HepG2 (cell line): ENCODE measurements around the gene SIGLEC1. TPM values are rescaled to one million over a fixed set of nuclear protein-coding genes. Genes with fewer than 3 reads are reported as not detected.

Experiments used
- ATAC-seq: fragments of 200-7000 bp; cut with Tn5 transposase; 3 replicates; pipeline ENCODE4 v1.9.1; 2020; ENCODE audit warnings: mild to moderate bottlenecking, moderate library complexity
- BruUV-seq: library from RNA; stranded (reverse); fragments of 400-500 nt; replicated peaks from 2 replicates; lab custom pipeline; 2021; lab: Mats Ljungman, UMichigan
- CTCF ChIA-PET: fragments of 300-600 bp; formaldehyde crosslinking; extraction: SDS; loops from one replicate; lab custom pipeline; 2021; ENCODE audit warnings: low total read pairs, inconsistent platforms, low intra/inter-chr PET ratio; lab: Yijun Ruan, JAX
- POLR2A ChIA-PET: fragments of 350-600 bp; sonication (Branson Sonifier 250); formaldehyde crosslinking; loops from one replicate; lab custom pipeline; 2020; ENCODE audit warnings: antibody characterized with exemption, inconsistent platforms; lab: Yijun Ruan, JAX
- DNase-seq: peaks from one replicate; pipeline ENCODE4 v3.0.0-alpha.2; 2015; ENCODE audit warnings: low spot score
- FAIRE-seq: peaks from 3 replicates; lab custom pipeline; 2011; peaks lifted over from hg19 to GRCh38; lab: Jason Lieb, UNC
- H2AFZ ChIP-seq: one replicate; pipeline ENCODE4 v1.6.1; 2011; ENCODE audit warnings: low read length, inconsistent platforms
- H3K27ac ChIP-seq: fragments of 300-600 bp; 3 replicates; pipeline ENCODE4 v1.8.0; 2011; ENCODE audit warnings: mixed run types, mild to moderate bottlenecking, mixed read lengths, low read length, inconsistent platforms; ENCODE audit not compliant: insufficient read depth; ENCODE audit errors: extremely low read length
- H3K27me3 ChIP-seq, 2 experiments: fragments of 200-600 bp in 1 of 2; 2 replicates in 1 of 2; 3 replicates in 1 of 2; pipeline versions ENCODE4 v1.6.0 to v1.8.0; 2011; ENCODE audit warnings: low read length in 2 of 2, mild to moderate bottlenecking in 2 of 2, moderate library complexity in 2 of 2, inconsistent platforms in 1 of 2; ENCODE audit not compliant: insufficient read depth in 2 of 2, control insufficient read depth in 1 of 2
- H3K36me3 ChIP-seq, 2 experiments: fragments of 200-600 bp in 1 of 2; replicated peaks in 1 of 2; 2 replicates in 1 of 2; 3 replicates in 1 of 2; pipeline versions ENCODE4 v1.5.1 to v1.8.0; 2011; ENCODE audit warnings: low read length in 2 of 2, inconsistent platforms in 1 of 2; ENCODE audit not compliant: insufficient read depth in 2 of 2, control insufficient read depth in 1 of 2
- H3K4me1 ChIP-seq: 2 replicates; pipeline ENCODE4 v1.5.1; 2012; ENCODE audit warnings: low read length, inconsistent platforms; ENCODE audit not compliant: insufficient read depth
- H3K4me2 ChIP-seq: 2 replicates; pipeline ENCODE4 v1.6.0; 2011; ENCODE audit warnings: low read depth, low read length, inconsistent platforms
- H3K4me3 ChIP-seq, 3 experiments: fragments of 200-600 bp in 1 of 3; sonication (generic), shearing (Covaris generic) in 1 of 3; replicated peaks in 1 of 3; 2 replicates each; pipeline ENCODE4 v1.5.1; 2011 to 2016; ENCODE audit warnings: low read length in 3 of 3, inconsistent platforms in 2 of 3, low read depth in 2 of 3, mild to moderate bottlenecking in 2 of 3, control low read depth in 1 of 3, mixed read lengths in 1 of 3; ENCODE audit not compliant: insufficient read depth in 1 of 3
- H3K79me2 ChIP-seq: one replicate; pipeline ENCODE4 v1.6.1; 2011; ENCODE audit warnings: low read length, inconsistent platforms; ENCODE audit not compliant: insufficient read depth
- H3K9ac ChIP-seq: 2 replicates; pipeline ENCODE4 v1.6.0; 2011; ENCODE audit warnings: mild to moderate bottlenecking, low read depth, low read length, inconsistent platforms; ENCODE audit not compliant: insufficient read depth
- H3K9me3 ChIP-seq: 2 replicates; pipeline ENCODE4 v1.5.1; 2012; ENCODE audit warnings: mild to moderate bottlenecking, low read length
- H4K20me1 ChIP-seq: 2 replicates; pipeline ENCODE4 v1.6.0; 2011; ENCODE audit warnings: inconsistent platforms, mild to moderate bottlenecking, low read length, moderate library complexity; ENCODE audit not compliant: insufficient read depth
- BHLHE40 ChIP-seq: IDR thresholded peaks from 2 replicates; pipeline ENCODE4 v1.6.1; 2011; ENCODE audit warnings: low read length, improper control_type of control experiment
- HCFC1 ChIP-seq: fragments of 150-350 bp; IDR thresholded peaks from 2 replicates; pipeline ENCODE4 v1.6.1; 2014; ENCODE audit warnings: low read depth, low read length
- ZFP82 ChIP-seq: sonication (generic); formaldehyde crosslinking; IDR thresholded peaks from 2 replicates; pipeline ENCODE4 v1.5.1; 2020; ENCODE audit warnings: mild to moderate bottlenecking, missing genetic modification reagents, borderline replicate concordance
- ZNF225 ChIP-seq: sonication (generic); formaldehyde crosslinking; IDR thresholded peaks from 2 replicates; pipeline ENCODE4 v1.4.0; 2020; ENCODE audit warnings: mild to moderate bottlenecking, missing genetic modification reagents
- ZNF768 ChIP-seq: sonication (generic); formaldehyde crosslinking; IDR thresholded peaks from 2 replicates; pipeline ENCODE4 v1.4.0; 2020; ENCODE audit warnings: missing genetic modification reagents
- ZNF891 ChIP-seq: sonication (generic); formaldehyde crosslinking; IDR thresholded peaks from 2 replicates; pipeline ENCODE4 v1.5.0; 2020; ENCODE audit warnings: mild to moderate bottlenecking, missing genetic modification reagents
- WGBS: methylation state at CpG from one replicate; pipeline ENCODE4 v1.1.6; 2017; ENCODE audit warnings: low lambda C conversion rate; 5-methylcytosine and 5-hydroxymethylcytosine counted together
- in situ Hi-C: cut with HindIII; loops from 2 replicates; pipeline ENCODE4 v1.10.0; 2017; ENCODE audit warnings: low pct_unique_long_range_greater_than_20kb; ENCODE audit not compliant: extremely low pct_ligation_motif_present
- intact Hi-C: fragments of 100-400 bp; cut with micrococcal nuclease; formaldehyde crosslinking; loops from one replicate; pipeline ENCODE4 v1.10.0; 2022; ENCODE audit not compliant: unreplicated experiment
- polyA plus RNA-seq, 8 experiments: library from polyadenylated mRNA; depleted of rRNA in 3 of 8; stranded (reverse) in 7 of 8; unstranded in 1 of 8; fragments of >200 nt; fragmentation: Illumina TruSeq in 4 of 8; extraction: Trizol in 4 of 8; gene quantifications; 2 replicates each; pipeline versions ENCODE4 v1.2.1 to v1.2.3, GENCODE V29; 2011 to 2016; ENCODE audit warnings: low read depth in 4 of 8, missing spikeins in 1 of 8, mixed read lengths in 1 of 8; ENCODE audit not compliant: insufficient read depth in 1 of 8
- total RNA-seq, 5 experiments: library from RNA; depleted of rRNA; stranded (reverse); fragments of >200 nt; fragmentation: Illumina TruSeq; extraction: Trizol; gene quantifications; 2 replicates each; pipeline ENCODE4 v1.2.3, GENCODE V29; 2016; ENCODE audit warnings: low read depth in 1 of 5
- TF ChIP-seq, protein P1 (sequence below): sonication (generic); formaldehyde crosslinking; conservative IDR thresholded peaks from 2 replicates; pipeline ENCODE4 v1.8.1; 2023; ENCODE audit warnings: missing genetic modification reagents
- TF ChIP-seq, protein P2 (sequence below): sonication (generic); formaldehyde crosslinking; IDR thresholded peaks from 2 replicates; pipeline ENCODE4 v1.4.0; 2020; ENCODE audit warnings: mild to moderate bottlenecking, missing genetic modification reagents

The SIGLEC1 gene
- total and polyA plus RNA-seq, 2 of the 13 experiments (the other 11 are each of a cell fraction or from before 2014, with no cell fraction given) = 0.01 TPM; not detected in 1

DNA sequence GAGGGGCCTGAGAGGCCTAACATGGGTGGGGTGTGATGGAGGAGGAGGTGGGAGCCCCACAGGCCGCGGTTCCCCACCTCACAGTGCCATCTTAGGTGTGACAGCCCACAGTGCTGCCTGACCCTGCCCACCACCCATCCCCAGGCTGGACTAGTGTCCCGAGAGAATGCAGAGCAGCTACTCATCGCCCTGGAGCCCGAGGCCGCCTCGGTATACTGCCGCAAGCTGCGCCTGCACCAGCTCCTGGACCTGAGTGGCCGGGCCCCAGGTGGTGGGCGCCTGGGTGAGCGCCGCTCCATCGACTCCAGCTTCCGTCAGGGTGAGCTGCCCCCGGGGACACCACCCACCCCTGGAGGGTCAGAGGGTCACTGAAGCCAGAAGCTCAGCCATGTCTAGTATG is 35.7 kb upstream of the SIGLEC1 start (continued):
- TF ChIP-seq BHLHE40 (no peak), ZNF891 (CRISPR knock-in tag) (0 out of 2 replicates have a peak, but pooled peaks have one; percentile 15), ZNF768 (CRISPR knock-in tag) (0 out of 2 replicates have a peak, but pooled peaks have one; percentile 25)
- TF ChIP-seq, protein P1, sequence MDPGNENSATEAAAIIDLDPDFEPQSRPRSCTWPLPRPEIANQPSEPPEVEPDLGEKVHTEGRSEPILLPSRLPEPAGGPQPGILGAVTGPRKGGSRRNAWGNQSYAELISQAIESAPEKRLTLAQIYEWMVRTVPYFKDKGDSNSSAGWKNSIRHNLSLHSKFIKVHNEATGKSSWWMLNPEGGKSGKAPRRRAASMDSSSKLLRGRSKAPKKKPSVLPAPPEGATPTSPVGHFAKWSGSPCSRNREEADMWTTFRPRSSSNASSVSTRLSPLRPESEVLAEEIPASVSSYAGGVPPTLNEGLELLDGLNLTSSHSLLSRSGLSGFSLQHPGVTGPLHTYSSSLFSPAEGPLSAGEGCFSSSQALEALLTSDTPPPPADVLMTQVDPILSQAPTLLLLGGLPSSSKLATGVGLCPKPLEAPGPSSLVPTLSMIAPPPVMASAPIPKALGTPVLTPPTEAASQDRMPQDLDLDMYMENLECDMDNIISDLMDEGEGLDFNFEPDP = 0 out of 2 replicates have a peak, but pooled peaks have one; percentile 25
- TF ChIP-seq, protein P2, sequence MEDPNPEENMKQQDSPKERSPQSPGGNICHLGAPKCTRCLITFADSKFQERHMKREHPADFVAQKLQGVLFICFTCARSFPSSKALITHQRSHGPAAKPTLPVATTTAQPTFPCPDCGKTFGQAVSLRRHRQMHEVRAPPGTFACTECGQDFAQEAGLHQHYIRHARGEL (CRISPR knock-in tag) = no peak

DNA sequence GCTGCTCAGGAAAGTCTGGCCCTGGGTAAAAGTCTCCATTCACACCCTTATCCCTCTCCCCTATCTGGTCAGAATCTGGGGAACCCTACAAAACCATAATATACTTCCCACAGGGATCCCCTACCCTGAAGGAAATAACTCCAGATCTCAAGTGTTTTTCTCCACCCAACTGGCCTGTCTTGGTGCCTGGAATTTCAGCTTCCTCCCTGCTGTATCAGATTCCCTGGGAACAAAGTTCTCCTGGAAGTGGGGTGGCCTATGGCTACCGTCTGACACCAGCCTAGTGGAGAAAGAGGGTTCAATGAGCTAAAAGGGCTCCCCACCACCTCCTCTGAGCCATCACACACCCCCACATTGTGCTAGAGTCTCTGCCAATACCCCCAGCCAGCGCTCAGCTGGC is 35.1 kb upstream of the SIGLEC1 start:
- ATAC-seq (no peak), FAIRE-seq (no peak), DNase-seq (no peak)
- ChIA-PET POLR2A (interaction anchor here (2.2 kb wide), 1 partner anchor 20 kb away, joined by 8 read pairs; the partner anchor contains the start of gene ADISSP), CTCF (interaction anchor here (0.6 kb wide), 1 partner anchor 34 kb away, joined by 3 read pairs; the partner anchor contains the start of gene SPEF1)
- WGBS = 44% methylated on average over 2 of the region's 2 CpGs
- no peak overlapping the region for H3K4me2 ChIP-seq
- H3K27ac ChIP-seq = no peak overlapping the region
- in situ Hi-C loops (no loop called here), intact Hi-C loops (no loop called here)
- no TSS peak for BruUV-seq
- no peaks in the 10 kb centered on the region for H3K79me2 ChIP-seq
- H3K27me3 ChIP-seq = peaks cover 10 to 47% of the 10 kb centered on the region in 2 experiments; a peak in 4 of 5 replicates
- no peak overlapping the region for H3K4me3 ChIP-seq
- TF ChIP-seq ZNF225 (CRISPR knock-in tag) (no peak), ZFP82 (CRISPR knock-in tag) (no peak), HCFC1 (no peak)
- peaks cover 0 to 1% of the 10 kb centered on the region in 2 experiments; a peak in 2 of 5 replicates for H3K36me3 ChIP-seq
- H3K4me1 ChIP-seq = peaks cover 52% of the 10 kb centered on the region
- no peak overlapping the region for H3K9ac ChIP-seq
- no peak overlapping the region for H2AFZ ChIP-seq
- H4K20me1 ChIP-seq = no peaks in the 10 kb centered on the region
- no peaks in the 10 kb centered on the region for H3K9me3 ChIP-seq
